ENCODE data around the gene TBC1D14.

DNA sequence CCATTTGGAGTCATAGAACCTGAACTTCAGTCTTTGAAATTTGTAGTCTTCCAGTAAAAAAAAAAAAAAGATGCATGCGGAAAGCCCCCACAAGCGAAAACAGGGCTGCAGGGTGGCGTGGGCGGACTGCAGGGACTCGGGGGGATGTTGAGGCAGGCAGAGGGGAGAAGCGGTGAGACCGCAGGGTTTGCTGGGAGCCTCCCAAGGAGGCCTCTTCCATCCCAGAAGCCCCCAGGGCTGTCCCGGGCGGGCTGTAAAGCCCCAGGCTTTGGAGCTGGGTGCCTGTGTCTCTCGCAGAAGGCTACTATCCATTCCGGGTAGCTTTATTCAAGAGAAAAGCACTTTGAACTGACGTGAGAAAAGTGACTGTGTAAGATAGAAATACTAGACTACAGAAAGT, 86.9 kb downstream of the TBC1D14 start:
- no peak for TF ChIP-seq CTCF (IDR thresholded peaks at IDR 0.05; ENCODE audit: poor library complexity)
- no peak for TF ChIP-seq EZH2 (IDR thresholded peaks at IDR 0.05; ENCODE audit: borderline replicate concordance)
- TF ChIP-seq EZH2phosphoT487 (IDR thresholded peaks at IDR 0.05; ENCODE audit: low read depth, severe bottlenecking, unreplicated experiment) = no peak
